Ammon's horn (tissue), 1 donor: ENCODE measurements around the gene GNS.

Experiments used
- DNase-seq: peaks from one replicate; pipeline ENCODE4 v3.0.0-alpha.2; 2016; ENCODE audit warnings: low spot score

The GNS gene

DNA sequence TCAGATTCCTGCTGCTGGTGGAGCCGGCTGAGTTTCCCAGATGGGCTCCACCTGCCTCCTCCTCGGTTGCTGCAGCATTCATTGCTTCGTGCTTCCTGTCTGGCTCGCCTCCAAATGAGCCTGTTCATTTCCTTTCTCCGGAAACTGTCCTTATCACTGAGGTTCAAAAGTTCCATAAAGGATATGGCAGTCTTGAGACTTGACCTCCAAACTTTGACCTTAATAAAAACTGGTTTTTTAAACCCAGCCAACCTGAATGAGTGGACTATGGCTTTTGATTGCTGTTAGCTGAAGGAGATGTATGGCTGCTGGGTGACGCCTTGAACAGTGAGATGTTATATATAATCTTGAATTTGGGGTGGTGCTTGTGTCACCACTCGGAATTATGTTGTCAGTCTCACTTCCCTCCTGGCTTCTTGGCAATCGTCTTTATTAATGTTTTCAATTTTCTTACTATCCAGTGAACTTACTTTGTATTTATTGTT lies 86.2 kb downstream of the GNS start:
- no peak for DNase-seq

GRCh38 chr12:64671681-64672080 lies 87.5 kb downstream of the GNS start:
- DNase-seq = no peak

DNA sequence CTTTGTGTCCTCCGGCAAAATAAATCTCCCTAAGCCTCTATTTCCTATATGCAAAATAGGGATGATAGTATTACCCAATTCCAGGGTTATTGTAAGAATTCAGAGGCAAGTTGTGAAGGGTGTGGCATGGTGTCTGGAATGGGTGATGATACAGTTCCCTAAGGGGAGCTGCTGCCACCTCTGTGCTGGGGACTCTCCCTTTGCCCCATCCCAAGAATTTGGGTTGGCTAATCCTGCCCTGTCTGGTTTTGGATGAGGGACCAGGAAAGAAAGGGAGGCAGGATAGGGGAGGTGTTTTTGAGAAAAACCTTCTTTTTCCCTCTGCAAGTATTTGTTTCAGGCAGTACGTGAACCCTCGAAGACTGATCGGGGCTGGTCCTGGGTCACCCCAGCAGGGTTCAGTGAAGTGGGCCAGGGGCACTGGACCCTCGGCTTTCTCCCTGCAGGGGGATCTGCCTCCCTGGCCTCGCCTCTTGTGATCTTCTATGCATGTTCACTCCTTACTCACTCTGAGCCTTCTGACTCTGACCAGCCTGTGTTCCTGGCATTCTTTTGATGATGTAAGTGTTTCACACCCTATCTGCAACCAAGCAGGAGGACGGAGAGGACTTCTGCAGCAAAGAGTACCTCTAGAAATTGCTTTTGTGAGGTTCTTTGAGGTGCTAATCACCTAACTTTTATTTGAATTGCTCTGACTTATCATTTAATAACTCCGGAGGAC lies 88.1 kb downstream of the GNS start:
- no peak for DNase-seq

DNA sequence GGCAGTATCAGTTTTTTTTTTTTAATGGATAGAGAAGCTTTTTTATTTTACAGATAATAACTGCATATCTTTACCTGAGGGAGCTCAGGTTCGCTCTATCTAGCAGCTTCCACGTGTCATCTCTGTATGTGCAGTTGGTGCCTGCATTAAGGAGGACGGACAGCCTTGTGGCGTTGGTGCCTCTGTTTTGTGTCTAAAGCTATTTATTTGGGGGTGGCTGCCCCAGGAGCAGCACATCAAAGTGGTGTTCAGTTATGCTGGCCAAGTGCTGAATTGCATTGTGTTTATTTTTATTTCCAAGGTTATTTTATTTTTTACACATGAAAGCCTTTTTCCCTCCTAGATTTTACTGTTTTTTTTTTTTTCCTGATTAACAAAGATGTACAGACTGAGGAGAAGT lies 89.2 kb downstream of the GNS start:
- DNase-seq = no peak

DNA sequence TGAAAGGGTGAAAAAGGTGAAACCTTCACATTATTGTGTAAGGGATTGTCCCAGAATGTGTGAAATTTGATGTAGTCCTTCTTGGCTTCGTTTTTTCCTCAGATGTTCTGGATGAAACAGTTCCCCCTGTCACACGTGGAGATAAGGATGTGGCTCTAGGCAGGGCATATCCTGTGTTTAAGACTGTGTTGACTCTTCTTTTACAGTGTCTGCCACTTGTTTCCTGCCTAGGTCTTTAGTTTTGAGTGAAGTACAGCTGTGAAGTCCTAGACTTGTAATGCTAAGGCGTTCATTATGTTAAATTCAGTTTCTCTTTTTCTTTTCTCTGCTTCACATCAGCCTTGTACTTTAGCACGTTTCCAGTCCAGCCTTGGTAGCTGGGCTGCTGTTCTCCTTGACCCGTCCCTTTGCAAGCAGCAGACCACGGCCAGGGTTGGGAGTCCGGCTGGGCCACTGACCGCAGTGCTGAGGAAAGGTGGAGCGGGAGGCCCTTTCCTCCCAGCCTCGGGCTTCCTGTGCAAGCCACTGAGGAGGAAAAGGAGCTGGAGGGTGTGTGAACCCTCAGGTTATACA lies 89.8 kb downstream of the GNS start:
- peak; percentile 9 for DNase-seq

DNA sequence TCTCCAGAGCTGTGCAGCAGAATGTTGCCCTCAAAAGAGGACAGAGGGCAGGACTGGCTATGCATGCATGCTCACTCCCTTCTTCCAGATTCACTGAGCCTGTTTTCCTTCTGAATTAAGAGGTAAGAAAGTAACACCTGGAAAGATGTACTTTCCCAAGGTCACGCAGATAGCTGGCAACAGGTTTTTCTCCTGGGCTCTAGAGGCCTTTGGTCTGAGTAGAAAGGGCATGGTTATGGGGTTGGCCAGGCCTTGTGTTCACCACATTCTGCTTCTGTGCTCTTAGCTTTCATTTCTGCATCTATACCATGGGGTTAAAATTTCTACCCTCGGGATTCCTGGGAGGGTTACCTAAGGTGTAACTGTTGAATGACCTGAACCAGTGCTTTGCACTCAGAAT lies 91.4 kb downstream of the GNS start:
- no peak for DNase-seq

DNA sequence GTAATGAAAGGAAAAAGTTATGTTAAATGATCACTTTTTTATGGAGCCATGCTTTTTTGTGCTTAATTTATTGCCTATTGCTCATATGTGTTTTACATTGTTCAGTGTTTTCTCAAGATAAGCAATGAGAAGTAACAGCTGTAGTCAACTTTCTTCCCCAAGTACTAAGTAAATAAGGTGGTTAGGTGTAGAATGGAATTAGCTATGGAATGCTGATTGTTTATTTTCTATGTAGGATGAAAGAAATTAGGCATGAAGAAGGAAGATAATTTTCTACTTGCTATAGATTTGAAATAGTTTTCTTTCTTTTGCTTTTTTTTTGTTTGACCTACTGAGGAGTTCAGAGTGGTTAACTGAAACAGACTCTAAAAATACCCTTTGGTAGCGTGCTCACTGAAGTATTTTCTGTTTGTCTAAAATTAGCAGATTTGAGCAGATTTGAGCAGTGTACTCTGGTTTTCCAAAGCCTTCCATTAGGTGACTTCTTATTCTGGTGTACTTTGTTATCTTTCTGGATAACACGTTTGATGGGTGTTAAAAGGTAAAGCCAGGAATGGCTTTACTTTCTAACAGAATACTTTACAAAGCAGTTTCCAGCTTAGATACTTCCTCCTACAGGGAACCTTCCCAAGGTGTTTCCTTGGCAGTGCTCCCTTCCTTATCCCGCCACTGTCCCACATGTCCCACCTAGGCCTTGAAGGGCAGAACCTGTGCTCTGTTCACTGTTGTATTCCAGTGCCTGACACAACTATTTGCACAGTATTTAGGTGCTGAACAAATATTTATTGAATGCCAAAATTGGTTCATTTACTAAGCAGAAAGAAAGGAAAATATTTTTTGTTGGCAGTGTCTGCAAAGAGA lies 92.9 kb downstream of the GNS start:
- DNase-seq = no peak

GRCh38 chr12:64665514-64665913 lies 93.7 kb downstream of the GNS start:
- DNase-seq = no peak
